A549 (cell line): ENCODE results near the gene GABBR2. TPM values are rescaled to one million over a fixed set of nuclear protein-coding genes. Genes with fewer than 3 reads are reported as not detected.

ENCODE experiments used
- ATAC-seq, 2 experiments: fragments of 200-7000 bp in 1 of 2; fragments of >200 bp in 1 of 2; cut with Nextera tagmentation in 1 of 2; cut with Tn5 transposase in 1 of 2; 3 replicates each; pipeline versions ENCODE4 v1.8.0 to v1.9.1; 2018 to 2020; ENCODE audit warnings: mild to moderate bottlenecking in 1 of 2, moderate library complexity in 1 of 2
- CTCF ChIA-PET: fragments of 300-600 bp; sonication (Branson Sonifier 250); formaldehyde crosslinking; extraction: SDS; loops from one replicate; lab custom pipeline; 2021; ENCODE audit warnings: antibody characterized with exemption, inconsistent platforms; lab: Yijun Ruan, JAX
- POLR2A ChIA-PET: fragments of 350-600 bp; formaldehyde crosslinking; extraction: SDS; loops from one replicate; lab custom pipeline; 2021; ENCODE audit warnings: antibody characterized with exemption, inconsistent platforms; lab: Yijun Ruan, JAX
- DNase-seq, 2 experiments: peaks; one replicate each; pipeline versions ENCODE4 v3.0.0 to v3.0.0-alpha.2; 2011 to 2016; ENCODE audit warnings: low read depth in 1 of 2, low spot score in 1 of 2
- FAIRE-seq: peaks from 2 replicates; lab custom pipeline; 2011; peaks lifted over from hg19 to GRCh38; lab: Jason Lieb, UNC
- H3K27ac ChIP-seq, 2 experiments: fragments of >200 bp; sonication (Bioruptor Twin); formaldehyde crosslinking; 3 replicates each; pipeline ENCODE4 v1.5.1; 2016 to 2017
- H3K4me1 ChIP-seq: fragments of >200 bp; sonication (Bioruptor Twin); formaldehyde crosslinking; 3 replicates; pipeline ENCODE4 v1.6.1; 2016
- H3K4me2 ChIP-seq: fragments of >200 bp; sonication (Bioruptor Twin); formaldehyde crosslinking; 3 replicates; pipeline ENCODE4 v1.6.1; 2016
- H3K4me3 ChIP-seq: fragments of >200 bp; sonication (Bioruptor Twin); formaldehyde crosslinking; 3 replicates; pipeline ENCODE4 v1.5.1; 2016
- H3K9me3 ChIP-seq: fragments of >200 bp; sonication (Bioruptor Twin); formaldehyde crosslinking; 3 replicates; pipeline ENCODE4 v1.6.1; 2016
- BCL3 ChIP-seq: fragments of >200 bp; sonication (Bioruptor Twin); formaldehyde crosslinking; IDR thresholded peaks from 3 replicates; pipeline ENCODE4 v1.6.1; 2016
- CBX2 ChIP-seq: fragments of 200-600 bp; sonication (generic); IDR thresholded peaks from 2 replicates; pipeline ENCODE4 v1.6.1; 2016; ENCODE audit warnings: low read depth, mild to moderate bottlenecking, borderline replicate concordance
- CEBPB ChIP-seq, 2 experiments: fragments of >200 bp in 1 of 2; sonication (Bioruptor Twin) in 1 of 2; formaldehyde crosslinking in 1 of 2; IDR thresholded peaks; 2 replicates each; pipeline ENCODE4 v1.6.1; 2012 to 2016
- CTCF ChIP-seq: fragments of >200 bp; sonication (Bioruptor Twin); formaldehyde crosslinking; IDR thresholded peaks from 3 replicates; pipeline ENCODE4 v1.5.1; 2016
- E2F6 ChIP-seq: IDR thresholded peaks from 2 replicates; pipeline ENCODE4 v1.6.1; 2012; ENCODE audit warnings: low read depth, borderline replicate concordance
- EHF ChIP-seq: fragments of 250-450 bp; sonication (Bioruptor Pico); IDR thresholded peaks from 2 replicates; pipeline ENCODE4 v1.5.0; 2020; ENCODE audit warnings: mild to moderate bottlenecking
- EHMT2 ChIP-seq: fragments of 200-600 bp; sonication (generic); IDR thresholded peaks from 2 replicates; pipeline ENCODE4 v1.6.1; 2016; ENCODE audit warnings: antibody characterized with exemption, low read depth, mild to moderate bottlenecking, moderate library complexity
- ESRRA ChIP-seq: fragments of 150-350 bp; IDR thresholded peaks from 2 replicates; pipeline ENCODE4 v1.6.1; 2014; ENCODE audit warnings: mild to moderate bottlenecking, low read length, borderline replicate concordance
- HDAC2 ChIP-seq: fragments of 200-600 bp; sonication (generic); IDR thresholded peaks from 2 replicates; pipeline ENCODE4 v1.6.1; 2016
- HEYL ChIP-seq: fragments of 250-450 bp; sonication (Bioruptor Pico); IDR thresholded peaks from 2 replicates; pipeline ENCODE4 v1.8.0; 2021; ENCODE audit warnings: mild to moderate bottlenecking, moderate library complexity
- HOXA7 ChIP-seq: fragments of 250-450 bp; sonication (Bioruptor Pico); IDR thresholded peaks from 2 replicates; pipeline ENCODE4 v1.5.0; 2020; ENCODE audit warnings: mild to moderate bottlenecking, moderate library complexity
- JUNB ChIP-seq: fragments of >200 bp; sonication (Bioruptor Twin); formaldehyde crosslinking; IDR thresholded peaks from 2 replicates; pipeline ENCODE4 v1.6.1; 2016
- MAFK ChIP-seq: fragments of 450-650 bp; IDR thresholded peaks from 2 replicates; pipeline ENCODE4 v1.6.1; 2014; ENCODE audit not compliant: partially characterized antibody
- MAX ChIP-seq: IDR thresholded peaks from 2 replicates; pipeline ENCODE4 v1.6.1; 2012
- MAZ ChIP-seq: fragments of 150-350 bp; IDR thresholded peaks from 2 replicates; pipeline ENCODE4 v1.6.1; 2014; ENCODE audit warnings: antibody characterized with exemption, low read depth, low read length, borderline replicate concordance
- NFE2L2 ChIP-seq: fragments of 150-350 bp; conservative IDR thresholded peaks from 2 replicates; pipeline ENCODE4 v1.6.1; 2014; ENCODE audit warnings: low read length
- NPAS2 ChIP-seq: fragments of 250-450 bp; sonication (Bioruptor Pico); IDR thresholded peaks from 2 replicates; pipeline ENCODE4 v1.8.0; 2022; ENCODE audit warnings: mild to moderate bottlenecking, moderate library complexity, borderline replicate concordance
- PHF8 ChIP-seq: fragments of 200-600 bp; sonication (generic); IDR thresholded peaks from 2 replicates; pipeline ENCODE4 v1.6.1; 2016; ENCODE audit warnings: low read depth, mild to moderate bottlenecking, antibody characterized with exemption, moderate library complexity, borderline replicate concordance
- RAD21 ChIP-seq, 2 experiments: fragments of >200 bp in 1 of 2; sonication (Bioruptor Twin) in 1 of 2; formaldehyde crosslinking in 1 of 2; IDR thresholded peaks in 1 of 2; conservative IDR thresholded peaks in 1 of 2; 2 replicates in 1 of 2; 3 replicates in 1 of 2; pipeline ENCODE4 v1.6.1; 2012 to 2018; ENCODE audit warnings: inconsistent platforms in 1 of 2
- RCOR1 ChIP-seq: fragments of 150-350 bp; IDR thresholded peaks from 2 replicates; pipeline ENCODE4 v1.6.1; 2014; ENCODE audit warnings: antibody characterized with exemption, low read length, low read depth
- SMC3 ChIP-seq: fragments of >200 bp; sonication (Bioruptor Twin); formaldehyde crosslinking; IDR thresholded peaks from 3 replicates; pipeline ENCODE4 v1.6.1; 2018; ENCODE audit warnings: inconsistent platforms
- TFCP2L1 ChIP-seq: fragments of 250-450 bp; sonication (Bioruptor Pico); IDR thresholded peaks from 2 replicates; pipeline ENCODE4 v1.5.0; 2021; ENCODE audit warnings: mild to moderate bottlenecking
- TP53 ChIP-seq: fragments of 250-450 bp; sonication (Bioruptor Pico); IDR thresholded peaks from 2 replicates; pipeline ENCODE4 v1.5.0; 2021; ENCODE audit warnings: mild to moderate bottlenecking, moderate library complexity
- ZSCAN20 ChIP-seq: fragments of 250-450 bp; sonication (Bioruptor Pico); IDR thresholded peaks from 2 replicates; pipeline ENCODE4 v1.8.0; 2022; ENCODE audit warnings: mild to moderate bottlenecking, moderate library complexity
- WGBS: methylation state at CpG from one replicate; pipeline ENCODE4 v1.1.6; 2017; ENCODE audit errors: missing lambda C conversion rate; 5-methylcytosine and 5-hydroxymethylcytosine counted together
- polyA plus RNA-seq, 4 experiments: library from polyadenylated mRNA; depleted of rRNA in 3 of 4; stranded (reverse); fragments of >200 nt; fragmentation: RNase III in 1 of 4; extraction: RNeasy Plus Mini Kit Qiagen cat#74134 plus additional on column Dnase treatment in 1 of 4; gene quantifications; 2 replicates in 3 of 4; 3 replicates in 1 of 4; pipeline ENCODE4 v1.2.3, GENCODE V29; 2011 to 2017

Gene GABBR2
- polyA plus RNA-seq, 2 of the 4 experiments (the other 2 are of a cell fraction): 0.08 to 0.57 TPM

- no peak overlapping the region for H3K27ac ChIP-seq
- no peak for DNase-seq
- H3K4me2 ChIP-seq: no peak overlapping the region
- ChIA-PET POLR2A (no interaction called here), CTCF (no interaction called here)
- WGBS: 34% methylated on average over 7 of the region's 7 CpGs
- no peak overlapping the region for H3K4me3 ChIP-seq
- TF ChIP-seq MAX (no peak), BCL3 (no peak), EHMT2 (no peak), EHF (CRISPR knock-in tag) (no peak), RCOR1 (no peak), PHF8 (no peak)
- peaks cover 2% of the 10 kb centered on the region; the same call in 1 of the 3 replicates for H3K4me1 ChIP-seq
- H3K9me3 ChIP-seq: no peaks in the 10 kb centered on the region
- no peak for FAIRE-seq
- ATAC-seq: no peak
Measured at GRCh38 chr9:98572796-98573195, 135.9 kb downstream of the GABBR2 start.

- POLR2A ChIA-PET: no interaction called here
- ATAC-seq: no peak
- Histone ChIP-seq H3K9me3 (no peaks in the 10 kb centered on the region), H3K4me3 (no peak overlapping the region), H3K4me1 (peaks cover 2% of the 10 kb centered on the region; the same call in 1 of the 3 replicates), H3K27ac (no peak overlapping the region), H3K4me2 (no peak overlapping the region)
- CTCF ChIA-PET: no interaction called here
- no peak for FAIRE-seq
- no peak for DNase-seq
- WGBS: 53% methylated on average over 4 of the region's 4 CpGs
- TF ChIP-seq SMC3 (no peak), MAFK (no peak), BCL3 (no peak), HDAC2 (no peak), MAZ (no peak), ZSCAN20 (CRISPR knock-in tag) (no peak), ESRRA (no peak), CBX2 (no peak), NFE2L2 (no peak), TP53 (no peak), E2F6 (no peak), RAD21 (conservative IDR thresholded peaks at IDR 0.05 in 1 of 2, IDR thresholded peaks at IDR 0.05 in 1 of 2) (no peak), NPAS2 (CRISPR knock-in tag) (no peak), CEBPB (IDR thresholded peaks at IDR 0.05) (no peak), TFCP2L1 (CRISPR knock-in tag) (no peak), JUNB (no peak), CTCF (no peak), HEYL (CRISPR knock-in tag) (no peak), HOXA7 (CRISPR knock-in tag) (no peak)
Measured at GRCh38 chr9:98572054-98572627, 136.6 kb downstream of the GABBR2 start.
